Smooth muscle cell (in vitro differentiated cells): Measurements from ENCODE around the gene CDK5RAP1. TPM values are rescaled to one million over a fixed set of nuclear protein-coding genes. Genes with fewer than 3 reads are reported as not detected.

Experiments
- DNase-seq: peaks from one replicate; lab custom pipeline; 2025; ENCODE audit not compliant: unreplicated experiment; lab: John Stamatoyannopoulos, UW
- H2AFZ ChIP-seq: fragments of 200-600 bp; sonication (generic); 2 replicates; pipeline ENCODE4 v1.6.0; 2016; ENCODE audit warnings: antibody characterized with exemption, low read depth, mild to moderate bottlenecking
- H3F3A ChIP-seq: fragments of 200-600 bp; sonication (generic); 2 replicates; pipeline ENCODE4 v1.6.0; 2017; ENCODE audit warnings: antibody characterized with exemption, low read depth
- H3K27ac ChIP-seq: fragments of 200-600 bp; sonication (generic); 2 replicates; pipeline ENCODE4 v1.5.1; 2016; ENCODE audit warnings: low read depth, mild to moderate bottlenecking
- H3K27me3 ChIP-seq: fragments of 200-600 bp; sonication (generic); 2 replicates; pipeline ENCODE4 v1.6.1; 2016; ENCODE audit warnings: low read depth, mild to moderate bottlenecking
- H3K36me3 ChIP-seq: fragments of 200-600 bp; sonication (generic); 2 replicates; pipeline ENCODE4 v1.5.1; 2016; ENCODE audit warnings: low read depth
- H3K4me1 ChIP-seq: fragments of 200-600 bp; sonication (generic); 2 replicates; pipeline ENCODE4 v1.5.1; 2016; ENCODE audit warnings: low read depth
- H3K4me2 ChIP-seq: fragments of 200-600 bp; sonication (generic); 2 replicates; pipeline ENCODE4 v1.6.0; 2016; ENCODE audit warnings: mild to moderate bottlenecking
- H3K4me3 ChIP-seq: fragments of 200-600 bp; sonication (generic); 2 replicates; pipeline ENCODE4 v1.5.1; 2016; ENCODE audit warnings: mild to moderate bottlenecking
- H3K79me2 ChIP-seq: fragments of 200-600 bp; sonication (generic); 2 replicates; pipeline ENCODE4 v1.6.0; 2016; ENCODE audit warnings: low read depth, mild to moderate bottlenecking
- H3K9ac ChIP-seq: fragments of 200-600 bp; sonication (generic); 2 replicates; pipeline ENCODE4 v1.6.0; 2016; ENCODE audit warnings: low read depth
- H3K9me3 ChIP-seq: fragments of 200-600 bp; sonication (generic); replicated peaks from 2 replicates; pipeline ENCODE4 v1.5.1; 2016; ENCODE audit warnings: low read depth
- H4K20me1 ChIP-seq: fragments of 200-600 bp; sonication (generic); 2 replicates; pipeline ENCODE4 v1.6.0; 2016; ENCODE audit warnings: low read depth
- WGBS: methylation state at CpG from one replicate; pipeline ENCODE4 v1.1.7; 2016; ENCODE audit warnings: low lambda C conversion rate; 5-methylcytosine and 5-hydroxymethylcytosine counted together
- polyA plus RNA-seq: library from polyadenylated mRNA; unstranded; fragments of >200 nt; fragmentation: Nextera tagmentation; extraction: Ambion mirVana; gene quantifications from 2 replicates; pipeline ENCODE4 v1.2.1, GENCODE V29; 2016
- total RNA-seq: library from RNA; depleted of rRNA; stranded (reverse); fragments of >200 nt; gene quantifications from 2 replicates; pipeline ENCODE4 v1.2.3, GENCODE V29; 2014
- TF ChIP-seq, protein P1 (sequence below): fragments of 200-600 bp; sonication (generic); IDR thresholded peaks from 2 replicates; pipeline ENCODE4 v1.5.1; 2017; ENCODE audit warnings: borderline replicate concordance, mild to moderate bottlenecking, antibody characterized with exemption; ENCODE audit not compliant: insufficient read depth, poor library complexity, severe bottlenecking

The CDK5RAP1 gene
- total and polyA plus RNA-seq, 2 experiments from 2014 or later = 29.5 to 54.7 TPM

GRCh38 chr20:33313686-33314314 lies 87.5 kb downstream of the CDK5RAP1 start:
- DNase-seq = no peak
- no peaks in the 10 kb centered on the region for H4K20me1 ChIP-seq
- H3F3A ChIP-seq = no peaks in the 10 kb centered on the region
- no peaks in the 10 kb centered on the region for H3K4me1 ChIP-seq
- no peak overlapping the region for H3K4me2 ChIP-seq
- no peaks in the 10 kb centered on the region for H3K79me2 ChIP-seq
- no peaks in the 10 kb centered on the region for H3K36me3 ChIP-seq
- no peak overlapping the region for H2AFZ ChIP-seq
- H3K4me3 ChIP-seq = no peak overlapping the region
- no peaks in the 10 kb centered on the region for H3K9me3 ChIP-seq
- 89% methylated on average over 7 of the region's 7 CpGs for WGBS
- H3K27ac ChIP-seq = no peak overlapping the region
- H3K27me3 ChIP-seq = no peaks in the 10 kb centered on the region
- H3K9ac ChIP-seq = no peak overlapping the region
- TF ChIP-seq, protein P1, sequence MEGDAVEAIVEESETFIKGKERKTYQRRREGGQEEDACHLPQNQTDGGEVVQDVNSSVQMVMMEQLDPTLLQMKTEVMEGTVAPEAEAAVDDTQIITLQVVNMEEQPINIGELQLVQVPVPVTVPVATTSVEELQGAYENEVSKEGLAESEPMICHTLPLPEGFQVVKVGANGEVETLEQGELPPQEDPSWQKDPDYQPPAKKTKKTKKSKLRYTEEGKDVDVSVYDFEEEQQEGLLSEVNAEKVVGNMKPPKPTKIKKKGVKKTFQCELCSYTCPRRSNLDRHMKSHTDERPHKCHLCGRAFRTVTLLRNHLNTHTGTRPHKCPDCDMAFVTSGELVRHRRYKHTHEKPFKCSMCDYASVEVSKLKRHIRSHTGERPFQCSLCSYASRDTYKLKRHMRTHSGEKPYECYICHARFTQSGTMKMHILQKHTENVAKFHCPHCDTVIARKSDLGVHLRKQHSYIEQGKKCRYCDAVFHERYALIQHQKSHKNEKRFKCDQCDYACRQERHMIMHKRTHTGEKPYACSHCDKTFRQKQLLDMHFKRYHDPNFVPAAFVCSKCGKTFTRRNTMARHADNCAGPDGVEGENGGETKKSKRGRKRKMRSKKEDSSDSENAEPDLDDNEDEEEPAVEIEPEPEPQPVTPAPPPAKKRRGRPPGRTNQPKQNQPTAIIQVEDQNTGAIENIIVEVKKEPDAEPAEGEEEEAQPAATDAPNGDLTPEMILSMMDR = no peak

DNA sequence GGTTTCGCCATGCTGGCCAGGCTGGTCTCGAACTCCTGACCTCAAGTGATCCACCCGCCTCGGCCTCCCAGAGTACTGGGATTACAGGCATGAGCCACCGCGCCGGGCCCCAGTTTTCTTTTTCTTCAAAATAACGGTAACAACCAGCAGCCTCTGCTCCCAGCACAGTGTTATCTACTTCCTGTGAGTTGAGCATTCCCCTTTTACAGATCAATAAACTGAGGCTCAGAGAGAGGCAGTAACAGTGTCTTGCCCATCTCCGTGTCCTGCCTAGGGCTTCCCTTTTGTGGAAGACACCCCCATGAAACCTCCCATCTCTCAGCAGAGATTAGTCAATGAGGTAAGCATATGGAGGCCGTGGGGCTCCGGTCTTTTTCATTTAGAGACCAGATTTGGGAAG lies 88.7 kb downstream of the CDK5RAP1 start:
- H3K79me2 ChIP-seq = no peaks in the 10 kb centered on the region
- no peaks in the 10 kb centered on the region for H3F3A ChIP-seq
- no peak overlapping the region for H3K9ac ChIP-seq
- TF ChIP-seq, protein P1 = no peak
- H3K27me3 ChIP-seq = no peaks in the 10 kb centered on the region
- H4K20me1 ChIP-seq = no peaks in the 10 kb centered on the region
- H3K4me1 ChIP-seq = no peaks in the 10 kb centered on the region
- H3K9me3 ChIP-seq = no peaks in the 10 kb centered on the region
- H3K27ac ChIP-seq = no peak overlapping the region
- H3K4me2 ChIP-seq = no peak overlapping the region
- no peak overlapping the region for H3K4me3 ChIP-seq
- no peak for DNase-seq
- no peaks in the 10 kb centered on the region for H3K36me3 ChIP-seq
- H2AFZ ChIP-seq = no peak overlapping the region
- 94% methylated on average over 11 of the region's 11 CpGs for whole genome bisulfite sequencing

DNA sequence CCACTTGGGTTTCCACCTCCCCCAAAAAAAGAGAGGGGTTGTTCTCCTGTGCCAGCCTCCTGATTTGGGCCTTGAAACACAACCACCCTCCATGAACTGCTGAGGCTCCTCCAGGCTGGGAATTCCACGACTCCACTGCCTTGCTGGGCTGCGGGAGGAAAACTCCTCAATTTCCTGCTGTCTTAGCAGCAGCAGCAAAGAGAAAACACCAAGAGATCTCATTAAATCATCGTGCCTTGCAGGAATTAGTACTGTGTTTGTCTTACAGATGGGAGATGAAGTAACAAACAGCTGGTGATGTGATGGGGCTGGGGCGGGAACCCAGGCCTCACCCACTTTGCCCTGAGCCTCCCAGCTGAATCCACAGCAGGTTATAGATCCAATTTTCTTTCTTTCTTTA lies 89.3 kb downstream of the CDK5RAP1 start:
- Histone ChIP-seq H3K79me2 (no peaks in the 10 kb centered on the region), H4K20me1 (no peaks in the 10 kb centered on the region), H2AFZ (no peak overlapping the region), H3K27me3 (no peaks in the 10 kb centered on the region), H3K36me3 (no peaks in the 10 kb centered on the region), H3K4me3 (no peak overlapping the region), H3K9ac (no peak overlapping the region), H3K9me3 (no peaks in the 10 kb centered on the region), H3K27ac (no peak overlapping the region), H3F3A (no peaks in the 10 kb centered on the region), H3K4me2 (no peak overlapping the region), H3K4me1 (no peaks in the 10 kb centered on the region)
- TF ChIP-seq, protein P1 = no peak
- no peak for DNase-seq
- WGBS = 60% methylated on average over 4 of the region's 4 CpGs

GRCh38 chr20:33311011-33311410 lies 90.3 kb downstream of the CDK5RAP1 start:
- no peak overlapping the region for H3K27ac ChIP-seq
- H3K79me2 ChIP-seq = no peaks in the 10 kb centered on the region
- no peak overlapping the region for H3K9ac ChIP-seq
- H3K36me3 ChIP-seq = no peaks in the 10 kb centered on the region
- H3K4me1 ChIP-seq = no peaks in the 10 kb centered on the region
- no peaks in the 10 kb centered on the region for H3K9me3 ChIP-seq
- DNase-seq = no peak
- TF ChIP-seq, protein P1 = no peak
- H3K4me2 ChIP-seq = no peak overlapping the region
- H3K27me3 ChIP-seq = no peaks in the 10 kb centered on the region
- no peak overlapping the region for H2AFZ ChIP-seq
- no peak overlapping the region for H3K4me3 ChIP-seq
- H4K20me1 ChIP-seq = no peaks in the 10 kb centered on the region
- no peaks in the 10 kb centered on the region for H3F3A ChIP-seq
- 91% methylated on average over 8 of the region's 8 CpGs for WGBS
